ENCODE data around the gene PRPF38B.
"Not testable (repeated sequence)": the region's sequence is repeated elsewhere in the genome, so short reads cannot be mapped to it uniquely, and the experiment has no call there.

PRPF38B gene

DNA sequence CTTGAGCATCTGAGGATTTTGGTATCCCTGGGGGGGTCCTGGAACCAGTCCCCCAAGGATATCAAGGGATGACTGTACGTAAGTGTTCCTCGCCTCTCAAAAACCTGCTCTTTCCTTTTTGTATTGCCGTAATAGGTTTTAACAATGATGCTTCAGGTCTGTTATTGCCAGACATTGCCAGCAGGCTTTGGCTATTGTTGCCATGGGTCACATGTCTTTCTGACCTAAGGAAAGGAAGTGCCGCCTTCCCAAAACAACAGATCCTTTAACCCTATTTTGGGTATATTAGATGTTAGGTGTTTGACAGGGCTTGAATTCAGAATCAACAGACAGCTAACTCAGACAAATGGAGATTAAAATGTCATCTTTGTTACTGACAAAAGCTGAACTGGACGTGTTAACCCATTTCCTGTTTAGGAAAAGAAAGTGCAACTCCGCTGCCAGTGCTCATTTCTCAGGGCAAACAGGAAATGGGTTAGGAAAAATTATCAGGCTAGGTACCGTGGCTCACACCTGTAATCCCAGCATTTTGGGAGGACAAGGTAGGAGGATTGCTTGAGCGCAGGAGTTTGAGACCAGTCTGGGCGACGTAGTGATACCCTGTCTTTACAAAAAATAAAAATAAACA lies 12.4 kb upstream of the PRPF38B start:
- DNase-seq (ENCODE audit: low read depth in 2 of 2) = no peak

- DNase-seq (ENCODE audit: low read depth in 2 of 2) = not testable (repeated sequence)
Observed at GRCh38 chr1:108681701-108682100, 10.4 kb upstream of the PRPF38B start.

GRCh38 chr1:108685529-108685928 lies 6.6 kb upstream of the PRPF38B start:
- DNase-seq (ENCODE audit: low read depth in 2 of 2) = no peak

- DNase-seq (ENCODE audit: low read depth in 2 of 2) = no peak
Observed at GRCh38 chr1:108686614-108687313, 5.3 kb upstream of the PRPF38B start.

GRCh38 chr1:108691128-108691941 lies 775 bp upstream of the PRPF38B start:
- DNase-seq (ENCODE audit: low read depth in 2 of 2) = no peak

GRCh38 chr1:108692724-108693655 lies 880 bp downstream of the PRPF38B start:
- DNase-seq (ENCODE audit: low read depth in 2 of 2) = peak in 1 of 2 donors; percentile 29

DNA sequence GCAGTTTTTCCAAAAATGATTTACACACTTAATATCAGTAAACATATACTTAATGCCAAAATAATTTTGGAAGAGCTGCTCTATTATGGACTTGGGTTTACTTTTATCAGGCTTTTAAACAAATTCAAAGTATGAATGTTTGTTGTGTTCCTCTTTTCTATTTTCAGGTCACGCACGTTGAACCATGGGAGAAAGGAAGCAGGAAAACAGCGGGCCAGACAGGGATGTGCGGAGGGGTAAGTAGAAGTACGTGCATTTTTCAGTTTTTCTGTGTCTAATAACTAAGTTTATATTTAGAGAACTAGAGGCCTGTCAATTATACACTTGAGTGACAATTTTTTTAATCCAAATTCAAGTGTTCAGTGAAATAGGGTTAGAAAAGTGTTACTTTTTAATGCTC lies 3.4 kb downstream of the PRPF38B start:
- DNase-seq (ENCODE audit: low read depth in 2 of 2) = no peak

GRCh38 chr1:108699375-108700332 lies 7.5 kb downstream of the PRPF38B start:
- DNase-seq (ENCODE audit: low read depth in 2 of 2) = no peak

DNA sequence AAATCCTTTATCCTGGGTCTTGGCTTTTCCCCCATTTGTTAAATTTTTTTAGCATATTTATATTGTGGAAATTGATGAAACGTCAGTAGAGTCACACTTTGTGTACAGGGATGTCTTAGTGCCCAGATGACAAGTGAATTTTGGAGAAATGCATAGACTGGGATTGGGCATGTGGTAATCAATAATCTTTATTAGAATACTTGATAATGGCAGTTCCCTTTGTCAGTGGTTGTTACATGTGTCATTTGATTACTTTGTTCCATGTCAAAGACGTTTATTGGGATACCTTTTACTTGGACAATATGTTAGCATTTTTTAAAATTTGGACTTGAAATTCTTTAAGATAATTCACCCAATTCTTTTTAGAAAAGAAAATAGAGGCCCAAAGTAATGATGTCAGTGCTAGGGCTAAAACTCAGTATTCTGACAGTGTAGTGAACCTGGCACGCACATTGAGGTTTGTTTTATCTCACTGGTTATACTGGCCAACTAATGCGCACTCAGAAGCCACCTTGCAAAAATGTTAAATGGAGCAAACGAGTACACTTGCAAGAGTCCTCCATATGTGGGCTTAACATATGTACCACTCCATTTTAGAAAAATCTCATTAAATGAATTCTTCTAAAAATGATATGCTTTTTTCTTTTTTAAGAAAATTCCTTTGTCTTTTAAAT lies 9.2 kb downstream of the PRPF38B start:
- DNase-seq (ENCODE audit: low read depth in 2 of 2) = no peak

- DNase-seq (ENCODE audit: low read depth in 2 of 2) = not testable (repeated sequence)
Observed at GRCh38 chr1:108702109-108702508, 10.0 kb downstream of the PRPF38B start.

GRCh38 chr1:108703939-108704338 lies 11.8 kb downstream of the PRPF38B start:
- no peak for DNase-seq (ENCODE audit: low read depth in 2 of 2)

GRCh38 chr1:108704496-108704895 lies 12.4 kb downstream of the PRPF38B start:
- no peak for DNase-seq (ENCODE audit: low read depth in 2 of 2)

DNA sequence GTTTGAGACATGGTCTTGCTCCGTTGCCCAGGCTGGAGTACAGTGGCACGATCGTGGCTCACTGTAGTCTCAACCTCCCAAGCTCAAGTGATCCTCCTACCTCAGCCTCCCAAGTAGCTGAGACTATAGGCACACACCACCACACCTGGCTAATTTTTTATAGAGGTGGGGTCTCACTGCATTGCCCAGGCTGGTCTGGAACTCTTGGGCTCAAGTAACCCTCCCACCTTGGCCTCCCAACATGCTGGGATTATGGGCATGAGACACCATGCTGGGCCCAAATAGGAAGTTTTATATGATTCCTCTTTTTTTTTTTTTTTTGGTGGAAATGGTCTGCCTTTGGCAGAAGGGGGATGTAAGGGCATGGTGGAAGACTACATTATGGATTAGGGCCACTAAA lies 14.5 kb downstream of the PRPF38B start:
- DNase-seq (ENCODE audit: low read depth in 2 of 2) = no peak

- DNase-seq (ENCODE audit: low read depth in 2 of 2) = peak in 1 of 2 donors; percentile 19
Observed at GRCh38 chr1:108708691-108709660, 16.9 kb downstream of the PRPF38B start.

GRCh38 chr1:108712606-108713150 lies 20.6 kb downstream of the PRPF38B start, which contains the start of gene FNDC7:
TSS of gene FNDC7 (plus strand) at chr1:108712908. CDS start at chr1:108712934, 26 bp downstream.
- no peak for DNase-seq (ENCODE audit: low read depth in 2 of 2)

GRCh38 chr1:108715932-108716331 lies 23.8 kb downstream of the PRPF38B start:
- no peak for DNase-seq (ENCODE audit: low read depth in 2 of 2)

DNA sequence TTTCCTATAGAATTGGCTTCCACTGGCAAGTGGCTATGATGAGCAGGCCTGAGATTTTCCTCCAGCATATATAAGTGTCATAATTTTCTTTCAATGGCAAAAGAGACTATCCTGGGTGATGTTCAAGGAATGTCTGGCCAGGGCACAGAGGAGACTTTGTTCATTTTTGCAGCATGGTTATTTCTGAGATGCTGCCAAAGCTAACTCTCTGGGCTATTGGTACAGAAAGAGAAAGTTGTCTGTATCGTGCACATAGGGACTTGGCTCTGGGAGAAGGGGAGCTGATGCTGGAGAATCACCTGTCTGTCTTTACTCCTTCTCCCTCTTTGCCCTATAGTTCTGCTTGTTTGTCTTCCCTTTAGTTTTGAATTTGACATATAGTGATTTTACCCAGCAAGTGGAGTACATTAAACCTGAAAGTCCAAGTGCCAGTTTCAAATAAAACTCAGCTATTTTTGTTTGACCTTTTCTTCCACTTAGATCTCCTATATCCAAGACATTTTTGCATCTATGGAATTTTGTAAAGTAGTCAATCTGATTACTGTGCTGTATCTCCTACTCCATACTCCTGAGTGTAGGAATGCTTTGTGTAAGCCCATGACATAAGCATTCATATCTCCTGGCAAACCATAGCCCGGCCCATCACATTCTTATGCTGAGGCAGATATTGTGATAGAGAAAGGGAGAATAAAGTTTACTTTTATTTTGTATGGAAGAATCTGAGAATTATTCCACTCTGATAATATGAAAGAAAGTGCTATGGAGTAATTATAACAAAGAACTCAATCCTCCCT lies 24.5 kb downstream of the PRPF38B start:
- DNase-seq (ENCODE audit: low read depth in 2 of 2) = no peak

Measured in stimulated activated CD4-positive, alpha-beta T cell treated with anti-CD3 and anti-CD28 coated beads, Interleukin-1b, Interleukin-23, amount 100 ng/mL, for 1 hour (primary cell).